ENCODE results near the gene AOAH. TPM values are rescaled to one million over a fixed set of nuclear protein-coding genes. Genes with fewer than 3 reads are reported as not detected.

Gene AOAH
- total and polyA plus RNA-seq, 2 of the 13 experiments (the other 11 are each of a cell fraction or from before 2014, with no cell fraction given), result not detected

- TF ChIP-seq REST (IDR thresholded peaks at IDR 0.05; ENCODE audit: borderline replicate concordance in 1 of 2, low read depth in 1 of 2, low read length in 2 of 2), result no peak
- no peak for TF ChIP-seq ZNF281 (CRISPR knock-in tag; IDR thresholded peaks at IDR 0.05; ENCODE audit: borderline replicate concordance)
- TF ChIP-seq SUZ12 (IDR thresholded peaks at IDR 0.05; ENCODE audit: low read depth, low read length), result no peak
- TF ChIP-seq KAT8 (CRISPR knock-in tag; IDR thresholded peaks at IDR 0.05), result no peak
These were observed 83.6 kb downstream of the AOAH start (continued) for GRCh38 chr7:36640682-36641081.

GRCh38 chr7:36639826-36640225, 84.5 kb downstream of the AOAH start:
- Histone ChIP-seq H3K27me3 (ENCODE audit: control insufficient read depth in 1 of 2, insufficient read depth in 2 of 2, low read length in 2 of 2) (peaks cover 0 to 7% of the 10 kb centered on the region in 2 experiments; a peak in 1 of 5 replicates), H4K20me1 (ENCODE audit: insufficient read depth, low read length) (no peaks in the 10 kb centered on the region), H3K79me2 (ENCODE audit: insufficient read depth, low read length) (no peaks in the 10 kb centered on the region), H3K9ac (ENCODE audit: insufficient read depth, low read depth, low read length) (no peak overlapping the region), H2AFZ (ENCODE audit: low read length) (no peak overlapping the region), H3K4me2 (ENCODE audit: low read depth, low read length) (no peak overlapping the region), H3K4me3 (replicated peaks in 1 of 3; ENCODE audit: insufficient read depth in 1 of 3, low read depth in 2 of 3, low read length in 3 of 3) (no peak overlapping the region), H3K27ac (ENCODE audit: extremely low read length, insufficient read depth, low read length) (no peak overlapping the region), H3K4me1 (ENCODE audit: insufficient read depth, low read length) (no peaks in the 10 kb centered on the region), H3K9me3 (ENCODE audit: low read length) (no peaks in the 10 kb centered on the region), H3K36me3 (replicated peaks in 1 of 2; ENCODE audit: control insufficient read depth in 1 of 2, insufficient read depth in 2 of 2, low read length in 2 of 2) (no peaks in the 10 kb centered on the region)
- intact Hi-C loops (cut with micrococcal nuclease; ENCODE audit: unreplicated experiment), result no loop called here
- no TSS peak for BruUV-seq (replicated peaks)
- no peak for FAIRE-seq
- CTCF ChIA-PET (ENCODE audit: low intra/inter-chr PET ratio, low total read pairs), result no interaction called here
- WGBS (ENCODE audit: low lambda C conversion rate), result 11% methylated on average over 7 of the region's 8 CpGs
- no peak for ATAC-seq
- in situ Hi-C loops (cut with HindIII; ENCODE audit: extremely low pct_ligation_motif_present, low pct_unique_long_range_greater_than_20kb), result no loop called here
- POLR2A ChIA-PET, result no interaction called here
- DNase-seq (ENCODE audit: low spot score), result no peak
- TF ChIP-seq ZNF432 (CRISPR knock-in tag; IDR thresholded peaks at IDR 0.05; ENCODE audit: borderline replicate concordance), result no peak
- TF ChIP-seq ZBTB44 (CRISPR knock-in tag; IDR thresholded peaks at IDR 0.05), result no peak
- no peak for TF ChIP-seq ATAD3A (CRISPR knock-in tag; IDR thresholded peaks at IDR 0.05)
- TF ChIP-seq MTF1 (CRISPR knock-in tag; IDR thresholded peaks at IDR 0.05), result no peak
- no peak for TF ChIP-seq ZNF235 (CRISPR knock-in tag; IDR thresholded peaks at IDR 0.05; ENCODE audit: borderline replicate concordance)
- no peak for TF ChIP-seq ZNF816 (CRISPR knock-in tag; IDR thresholded peaks at IDR 0.05; ENCODE audit: borderline replicate concordance)
- no peak for TF ChIP-seq RFXANK (CRISPR knock-in tag; IDR thresholded peaks at IDR 0.05)
- TF ChIP-seq PRDM10 (CRISPR knock-in tag; IDR thresholded peaks at IDR 0.05; ENCODE audit: low read depth), result no peak

Measured in HepG2 (cell line).